Mucosa of rectum (tissue), 2 donors: Measurements from ENCODE around the gene AKT2.

Experiments used
- H3K27ac ChIP-seq, 2 donors: one replicate each; pipeline ENCODE4 v1.7.0; 2013; ENCODE audit warnings: inconsistent platforms in 2 of 2, low read depth in 2 of 2, low read length in 2 of 2
- H3K27me3 ChIP-seq, 2 donors: one replicate each; pipeline ENCODE4 v1.7.0; 2013; ENCODE audit warnings: low read length in 2 of 2; ENCODE audit not compliant: control insufficient read depth in 2 of 2, insufficient read depth in 2 of 2
- H3K36me3 ChIP-seq, 2 donors: one replicate each; pipeline ENCODE4 v1.7.0; 2013; ENCODE audit warnings: low read length in 2 of 2; ENCODE audit not compliant: control insufficient read depth in 2 of 2, insufficient read depth in 2 of 2
- H3K4me1 ChIP-seq, 2 donors: one replicate each; pipeline ENCODE4 v1.7.0; 2013; ENCODE audit warnings: low read length in 2 of 2, mild to moderate bottlenecking in 1 of 2; ENCODE audit not compliant: control insufficient read depth in 2 of 2, insufficient read depth in 2 of 2
- H3K4me3 ChIP-seq, 2 donors: one replicate each; pipeline ENCODE4 v1.7.0; 2013; ENCODE audit warnings: low read length in 2 of 2
- H3K9ac ChIP-seq, 2 donors: one replicate each; pipeline ENCODE4 v1.7.0; 2013; ENCODE audit warnings: low read length in 2 of 2, low read depth in 1 of 2, mild to moderate bottlenecking in 1 of 2
- H3K9me3 ChIP-seq, 2 donors: one replicate each; pipeline ENCODE4 v1.7.0; 2013; ENCODE audit warnings: low read length in 2 of 2; ENCODE audit not compliant: control insufficient read depth in 2 of 2
- donor health status: healthy.
- donor health status: Normal muscosa, but diverticular disease.

The AKT2 gene

GRCh38 chr19:40282920-40283319 lies 2.2 kb downstream of the AKT2 start:
- H3K27me3 ChIP-seq, result no peaks in the 10 kb centered on the region
- peaks cover 45% of the 10 kb centered on the region in 2 donors for H3K4me1 ChIP-seq
- H3K9me3 ChIP-seq, result no peaks in the 10 kb centered on the region
- peak overlapping the region; percentile 14 to 84 for H3K9ac ChIP-seq
- no peak overlapping the region for H3K4me3 ChIP-seq
- H3K36me3 ChIP-seq, result peaks cover 0 to 6% of the 10 kb centered on the region in 2 donors
- H3K27ac ChIP-seq, result no peak overlapping the region

DNA sequence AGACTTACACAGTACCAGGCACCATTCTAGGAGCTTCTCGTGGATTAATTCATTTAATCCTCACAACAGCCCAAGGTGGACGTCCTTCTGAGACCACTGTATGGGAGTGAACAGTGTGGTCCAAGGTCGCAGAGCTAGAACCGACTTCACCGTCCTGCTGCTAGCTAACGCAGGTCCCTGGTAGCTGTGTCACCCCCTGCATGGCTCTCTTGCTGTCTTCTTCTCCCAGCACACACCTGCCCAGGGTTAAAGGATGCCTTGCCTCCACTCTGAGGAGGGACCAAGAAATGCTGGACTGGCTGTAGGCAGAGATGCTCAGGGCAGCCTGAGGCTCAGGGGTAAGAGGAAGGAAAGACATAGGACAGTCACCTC lies 3.0 kb downstream of the AKT2 start:
- Histone ChIP-seq H3K27me3 (no peaks in the 10 kb centered on the region), H3K9me3 (no peaks in the 10 kb centered on the region), H3K9ac (no peak overlapping the region), H3K36me3 (peaks cover 0 to 6% of the 10 kb centered on the region in 2 donors), H3K4me1 (peaks cover 45 to 50% of the 10 kb centered on the region in 2 donors), H3K4me3 (no peak overlapping the region), H3K27ac (no peak overlapping the region)

- peaks cover 45 to 50% of the 10 kb centered on the region in 2 donors for H3K4me1 ChIP-seq
- H3K36me3 ChIP-seq, result peaks cover 0 to 6% of the 10 kb centered on the region in 2 donors
- H3K27me3 ChIP-seq, result no peaks in the 10 kb centered on the region
- peak overlapping the region; percentile 74 for H3K27ac ChIP-seq
- H3K9me3 ChIP-seq, result no peaks in the 10 kb centered on the region
- H3K9ac ChIP-seq, result peak overlapping the region in 1 of 2 donors; percentile 44
- H3K4me3 ChIP-seq, result no peak overlapping the region
Measured at GRCh38 chr19:40281381-40282208, 3.5 kb downstream of the AKT2 start.

GRCh38 chr19:40280608-40281221 lies 4.4 kb downstream of the AKT2 start:
- Histone ChIP-seq H3K4me1 (peaks cover 43 to 47% of the 10 kb centered on the region in 2 donors), H3K27me3 (no peaks in the 10 kb centered on the region), H3K36me3 (peaks cover 0 to 6% of the 10 kb centered on the region in 2 donors), H3K9me3 (no peaks in the 10 kb centered on the region), H3K9ac (peak overlapping the region; percentile 54 to 63), H3K27ac (peak overlapping the region; percentile 74 to 77), H3K4me3 (peak overlapping the region; percentile 29 to 58)

- no peaks in the 10 kb centered on the region for H3K27me3 ChIP-seq
- no peaks in the 10 kb centered on the region for H3K9me3 ChIP-seq
- peak overlapping the region; percentile 54 to 63 for H3K9ac ChIP-seq
- H3K4me1 ChIP-seq, result peaks cover 40 to 43% of the 10 kb centered on the region in 2 donors
- H3K36me3 ChIP-seq, result peaks cover 0 to 8% of the 10 kb centered on the region in 2 donors
- H3K4me3 ChIP-seq, result peak overlapping the region; percentile 29 to 58
- H3K27ac ChIP-seq, result peak overlapping the region; percentile 74 to 77
Measured at GRCh38 chr19:40279761-40280607, 5.2 kb downstream of the AKT2 start.

GRCh38 chr19:40279120-40279551 lies 6.0 kb downstream of the AKT2 start:
- H3K27ac ChIP-seq, result peak overlapping the region; percentile 74 to 77
- H3K36me3 ChIP-seq, result peaks cover 0 to 8% of the 10 kb centered on the region in 2 donors
- H3K4me1 ChIP-seq, result peaks cover 38 to 42% of the 10 kb centered on the region in 2 donors
- peak overlapping the region in 1 of 2 donors; percentile 54 for H3K9ac ChIP-seq
- no peak overlapping the region for H3K4me3 ChIP-seq
- no peaks in the 10 kb centered on the region for H3K9me3 ChIP-seq
- H3K27me3 ChIP-seq, result no peaks in the 10 kb centered on the region

- H3K27ac ChIP-seq, result peak overlapping the region in 1 of 2 donors; percentile 77
- H3K4me1 ChIP-seq, result peaks cover 32 to 36% of the 10 kb centered on the region in 2 donors
- H3K9ac ChIP-seq, result no peak overlapping the region
- H3K27me3 ChIP-seq, result no peaks in the 10 kb centered on the region
- H3K4me3 ChIP-seq, result no peak overlapping the region
- peaks cover 0 to 8% of the 10 kb centered on the region in 2 donors for H3K36me3 ChIP-seq
- no peaks in the 10 kb centered on the region for H3K9me3 ChIP-seq
Measured at GRCh38 chr19:40278361-40279035, 6.6 kb downstream of the AKT2 start.

DNA sequence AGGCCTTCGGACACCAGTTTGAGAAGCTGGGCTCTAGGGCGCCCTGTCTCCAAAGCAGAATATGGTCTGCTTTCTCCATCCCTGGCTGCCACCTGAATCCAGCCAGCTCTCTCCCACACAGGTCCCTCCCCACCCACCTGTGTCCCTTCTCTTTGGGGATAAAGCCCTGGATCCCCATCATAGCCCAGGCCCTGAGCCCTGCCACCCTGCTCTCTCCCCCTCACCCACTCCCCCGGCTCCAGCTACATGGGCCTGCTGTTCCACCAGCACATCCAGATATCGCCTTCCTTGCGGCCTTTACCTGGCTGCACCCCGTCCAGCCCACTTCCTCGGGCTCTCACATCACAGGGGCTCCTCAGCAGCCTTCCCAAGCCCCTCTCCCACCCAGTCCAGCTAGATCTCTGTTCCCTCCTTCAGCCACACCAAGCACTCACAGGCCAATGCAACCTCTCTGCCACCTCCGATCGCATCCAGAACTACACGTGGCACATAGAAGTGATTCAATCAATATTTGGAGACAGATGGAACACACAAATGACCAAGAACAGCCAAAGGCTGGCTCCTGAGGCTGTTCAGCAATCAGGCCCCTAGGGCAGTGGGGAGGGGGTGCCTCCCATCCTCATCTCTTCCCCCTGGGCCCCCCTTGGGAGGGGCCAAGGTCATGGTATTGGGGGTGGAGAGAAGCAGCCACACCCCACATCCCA lies 7.6 kb downstream of the AKT2 start:
- Histone ChIP-seq H3K27me3 (no peaks in the 10 kb centered on the region), H3K9ac (no peak overlapping the region), H3K36me3 (peaks cover 4 to 9% of the 10 kb centered on the region in 2 donors), H3K4me1 (peaks cover 26 to 32% of the 10 kb centered on the region in 2 donors), H3K9me3 (no peaks in the 10 kb centered on the region), H3K27ac (no peak overlapping the region), H3K4me3 (no peak overlapping the region)
